PC-9 (cell line): ENCODE measurements around the gene ANKRD6.

ENCODE experiments used
- EZH2 ChIP-seq: fragments of 200-600 bp; sonication (generic); IDR thresholded peaks from 2 replicates; pipeline ENCODE4 v1.8.0; 2017; ENCODE audit warnings: antibody characterized with exemption, low read depth
- TF ChIP-seq, protein P1 (sequence below): fragments of 200-600 bp; sonication (generic); conservative IDR thresholded peaks from 2 replicates; pipeline ENCODE4 v1.6.1; 2017; ENCODE audit warnings: mixed run types, antibody characterized with exemption, mild to moderate bottlenecking, moderate library complexity

DNA sequence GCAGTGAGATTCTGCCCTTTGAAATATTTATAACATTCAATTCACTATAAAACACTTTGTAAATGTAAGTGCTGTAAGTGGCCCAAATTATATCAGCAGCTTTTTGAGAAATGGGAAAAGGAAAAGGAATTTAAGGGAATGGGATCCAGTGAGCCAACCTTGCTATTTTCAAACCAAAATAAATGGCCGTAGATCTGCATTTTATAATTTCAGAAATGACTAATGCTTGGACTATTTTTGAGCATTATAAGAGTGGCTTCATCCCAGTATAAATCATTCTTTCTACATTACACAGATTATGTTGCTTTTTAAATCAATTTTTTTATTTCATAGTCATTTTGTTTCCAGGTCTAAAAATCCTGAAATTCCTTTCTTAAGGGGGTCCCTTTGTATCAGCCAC lies 49.2 kb downstream of the ANKRD6 start:
- TF ChIP-seq EZH2, result no peak
- TF ChIP-seq, protein P1, sequence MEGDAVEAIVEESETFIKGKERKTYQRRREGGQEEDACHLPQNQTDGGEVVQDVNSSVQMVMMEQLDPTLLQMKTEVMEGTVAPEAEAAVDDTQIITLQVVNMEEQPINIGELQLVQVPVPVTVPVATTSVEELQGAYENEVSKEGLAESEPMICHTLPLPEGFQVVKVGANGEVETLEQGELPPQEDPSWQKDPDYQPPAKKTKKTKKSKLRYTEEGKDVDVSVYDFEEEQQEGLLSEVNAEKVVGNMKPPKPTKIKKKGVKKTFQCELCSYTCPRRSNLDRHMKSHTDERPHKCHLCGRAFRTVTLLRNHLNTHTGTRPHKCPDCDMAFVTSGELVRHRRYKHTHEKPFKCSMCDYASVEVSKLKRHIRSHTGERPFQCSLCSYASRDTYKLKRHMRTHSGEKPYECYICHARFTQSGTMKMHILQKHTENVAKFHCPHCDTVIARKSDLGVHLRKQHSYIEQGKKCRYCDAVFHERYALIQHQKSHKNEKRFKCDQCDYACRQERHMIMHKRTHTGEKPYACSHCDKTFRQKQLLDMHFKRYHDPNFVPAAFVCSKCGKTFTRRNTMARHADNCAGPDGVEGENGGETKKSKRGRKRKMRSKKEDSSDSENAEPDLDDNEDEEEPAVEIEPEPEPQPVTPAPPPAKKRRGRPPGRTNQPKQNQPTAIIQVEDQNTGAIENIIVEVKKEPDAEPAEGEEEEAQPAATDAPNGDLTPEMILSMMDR, result no peak
